HG02610 (cell line): Measurements from ENCODE around the gene TAF6.

Source experiments
- ATAC-seq: cut with Tn5 transposase; IDR thresholded peaks from one replicate; pipeline ENCODE4 v1.9.1; 2021; ENCODE audit warnings: mild to moderate bottlenecking, moderate library complexity; ENCODE audit not compliant: unreplicated experiment

TAF6 gene

GRCh38 chr7:100119072-100119969, at the start of gene TAF6, which contains the start of gene CNPY4:
Gene TAF6 (minus strand): TSS chr7:100119358. CDS start chr7:100114209, 5,149 bp downstream.
Gene CNPY4 (plus strand): TSS chr7:100119634. CDS start chr7:100119745, 111 bp downstream.
- peak; percentile 69 for ATAC-seq

GRCh38 chr7:100167912-100168323, 48.8 kb upstream of the TAF6 start:
- ATAC-seq = no peak

- no peak for ATAC-seq
Measured at GRCh38 chr7:100166970-100167911, 48.1 kb upstream of the TAF6 start.

- no peak for ATAC-seq
Measured at GRCh38 chr7:100166317-100166940, 47.3 kb upstream of the TAF6 start.

- no peak for ATAC-seq
Measured at GRCh38 chr7:100163871-100164270, 44.7 kb upstream of the TAF6 start.

- ATAC-seq = no peak
Measured at GRCh38 chr7:100163006-100163531, 43.9 kb upstream of the TAF6 start.

GRCh38 chr7:100160067-100160466, 40.9 kb upstream of the TAF6 start:
- no peak for ATAC-seq

- no peak for ATAC-seq
Measured at GRCh38 chr7:100159099-100159623, 40.0 kb upstream of the TAF6 start.

- peak; percentile 59 for ATAC-seq
Measured at GRCh38 chr7:100158229-100159098, 39.3 kb upstream of the TAF6 start, which contains the start of gene TRAPPC14. Gene TRAPPC14 (minus strand): TSS chr7:100158723. CDS start chr7:100158499, 224 bp downstream.

GRCh38 chr7:100157334-100158228, 38.4 kb upstream of the TAF6 start:
- no peak for ATAC-seq

- no peak for ATAC-seq
Measured at GRCh38 chr7:100157069-100157333, 37.8 kb upstream of the TAF6 start.

- no peak for ATAC-seq
Measured at GRCh38 chr7:100156331-100157068, 37.3 kb upstream of the TAF6 start.

GRCh38 chr7:100155553-100156317, 36.6 kb upstream of the TAF6 start:
- no peak for ATAC-seq

- no peak for ATAC-seq
Measured at GRCh38 chr7:100154651-100155491, 35.7 kb upstream of the TAF6 start.

- ATAC-seq = no peak
Measured at GRCh38 chr7:100153708-100154535, 34.8 kb upstream of the TAF6 start.
